ENCODE measurements around the gene MYLK3. TPM values are rescaled to one million over a fixed set of nuclear protein-coding genes. Genes with fewer than 3 reads are reported as not detected.

MYLK3 gene
- total RNA-seq, 4 donors from 2014 or later = 0.33 to 1.2 (median 0.57) TPM

GRCh38 chr16:46709469-46710005, 38.6 kb downstream of the MYLK3 start:
- DNase-seq (ENCODE audit: extremely low spot score) = no peak
- intact Hi-C loops (cut with DNase I) = no loop called here
- Histone ChIP-seq H3K36me3 (peaks cover 0 to 61% (median 0%) of the 10 kb centered on the region in 4 donors), H3K27me3 (no peaks in the 10 kb centered on the region), H3K4me1 (peaks cover 0 to 23% (median 0%) of the 10 kb centered on the region in 4 donors), H3K27ac (replicated peaks in 1 of 4) (no peak overlapping the region), H3K4me3 (no peak overlapping the region), H3K9me3 (no peaks in the 10 kb centered on the region)
- 19% methylated on average over 3 of the region's 3 CpGs for WGBS
- TF ChIP-seq EP300 (IDR thresholded peaks at IDR 0.05) = no peak
- TF ChIP-seq POLR2A (IDR thresholded peaks at IDR 0.05; ENCODE audit: low read depth) = no peak
- TF ChIP-seq, protein P1, sequence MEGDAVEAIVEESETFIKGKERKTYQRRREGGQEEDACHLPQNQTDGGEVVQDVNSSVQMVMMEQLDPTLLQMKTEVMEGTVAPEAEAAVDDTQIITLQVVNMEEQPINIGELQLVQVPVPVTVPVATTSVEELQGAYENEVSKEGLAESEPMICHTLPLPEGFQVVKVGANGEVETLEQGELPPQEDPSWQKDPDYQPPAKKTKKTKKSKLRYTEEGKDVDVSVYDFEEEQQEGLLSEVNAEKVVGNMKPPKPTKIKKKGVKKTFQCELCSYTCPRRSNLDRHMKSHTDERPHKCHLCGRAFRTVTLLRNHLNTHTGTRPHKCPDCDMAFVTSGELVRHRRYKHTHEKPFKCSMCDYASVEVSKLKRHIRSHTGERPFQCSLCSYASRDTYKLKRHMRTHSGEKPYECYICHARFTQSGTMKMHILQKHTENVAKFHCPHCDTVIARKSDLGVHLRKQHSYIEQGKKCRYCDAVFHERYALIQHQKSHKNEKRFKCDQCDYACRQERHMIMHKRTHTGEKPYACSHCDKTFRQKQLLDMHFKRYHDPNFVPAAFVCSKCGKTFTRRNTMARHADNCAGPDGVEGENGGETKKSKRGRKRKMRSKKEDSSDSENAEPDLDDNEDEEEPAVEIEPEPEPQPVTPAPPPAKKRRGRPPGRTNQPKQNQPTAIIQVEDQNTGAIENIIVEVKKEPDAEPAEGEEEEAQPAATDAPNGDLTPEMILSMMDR (IDR thresholded peaks at IDR 0.05) = no peak
- TF ChIP-seq POLR2AphosphoS5 (IDR thresholded peaks at IDR 0.05) = no peak

DNA sequence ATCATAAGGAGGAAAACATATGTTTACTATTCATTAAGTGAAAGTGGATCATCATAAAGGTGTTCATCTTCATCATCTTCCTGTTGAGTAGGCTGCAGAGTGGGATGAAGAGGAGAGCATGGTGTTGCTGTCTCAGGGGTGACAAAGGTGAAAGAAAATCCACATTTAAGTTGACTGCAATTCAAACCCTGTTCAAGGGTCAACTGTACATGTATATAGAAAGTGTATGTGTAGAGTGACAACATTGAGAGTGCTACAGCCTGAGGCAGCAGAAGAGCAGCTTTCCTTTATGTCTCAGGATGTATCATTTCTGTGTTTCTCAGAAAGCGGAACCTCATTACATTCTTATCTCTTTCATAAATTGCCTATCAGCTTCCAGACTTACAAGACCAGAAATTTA, 41.5 kb downstream of the MYLK3 start:
- intact Hi-C loops (cut with DNase I) = no loop called here
- no peak for DNase-seq (ENCODE audit: extremely low spot score)
- Histone ChIP-seq H3K4me3 (no peak overlapping the region), H3K4me1 (peaks cover 0 to 7% (median 0%) of the 10 kb centered on the region in 4 donors), H3K27ac (replicated peaks in 1 of 4) (no peak overlapping the region), H3K36me3 (peaks cover 0 to 80% (median 0%) of the 10 kb centered on the region in 4 donors), H3K27me3 (no peaks in the 10 kb centered on the region), H3K9me3 (no peaks in the 10 kb centered on the region)
- 0% methylated on average over 1 of the region's 1 CpG for WGBS
- TF ChIP-seq, protein P1 (IDR thresholded peaks at IDR 0.05) = no peak
- no peak for TF ChIP-seq POLR2AphosphoS5 (IDR thresholded peaks at IDR 0.05)
- no peak for TF ChIP-seq POLR2A (IDR thresholded peaks at IDR 0.05; ENCODE audit: low read depth)
- no peak for TF ChIP-seq EP300 (IDR thresholded peaks at IDR 0.05)

DNA sequence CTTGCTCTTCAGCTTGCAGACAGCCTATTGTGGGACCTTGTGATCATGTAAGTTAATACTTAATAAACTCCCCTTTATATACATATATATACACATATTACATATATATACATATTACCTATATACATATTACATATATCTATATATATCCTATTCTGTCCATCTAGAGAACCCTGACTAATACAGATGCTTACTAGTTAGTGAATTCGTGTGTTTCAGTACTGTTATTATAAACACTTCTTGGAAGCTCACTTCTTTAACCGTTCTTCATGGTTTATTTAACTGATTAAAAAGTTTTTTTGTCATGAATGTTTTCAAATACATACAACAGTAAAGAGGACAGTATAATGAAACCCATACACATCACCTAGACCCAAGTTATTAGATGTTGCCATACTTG, 46.1 kb downstream of the MYLK3 start:
- H3K27me3 ChIP-seq = no peaks in the 10 kb centered on the region
- no peak for DNase-seq (ENCODE audit: extremely low spot score)
- no peaks in the 10 kb centered on the region for H3K9me3 ChIP-seq
- no peak overlapping the region for H3K4me3 ChIP-seq
- TF ChIP-seq EP300 (IDR thresholded peaks at IDR 0.05) (no peak), POLR2A (IDR thresholded peaks at IDR 0.05; ENCODE audit: low read depth) (no peak), POLR2AphosphoS5 (IDR thresholded peaks at IDR 0.05) (no peak)
- TF ChIP-seq, protein P1 (IDR thresholded peaks at IDR 0.05) = no peak
- H3K36me3 ChIP-seq = peaks cover 0 to 56% (median 0%) of the 10 kb centered on the region in 4 donors
- intact Hi-C loops (cut with DNase I) = no loop called here
- 86% methylated on average over 2 of the region's 2 CpGs for WGBS
- H3K27ac ChIP-seq (replicated peaks in 1 of 4) = no peak overlapping the region
- no peaks in the 10 kb centered on the region for H3K4me1 ChIP-seq

GRCh38 chr16:46701615-46702014, 46.5 kb downstream of the MYLK3 start:
- Histone ChIP-seq H3K36me3 (peaks cover 0 to 52% (median 0%) of the 10 kb centered on the region in 4 donors), H3K27me3 (no peaks in the 10 kb centered on the region), H3K9me3 (no peaks in the 10 kb centered on the region), H3K4me3 (no peak overlapping the region), H3K27ac (replicated peaks in 1 of 4) (no peak overlapping the region), H3K4me1 (peaks cover 0 to 1% (median 0%) of the 10 kb centered on the region in 4 donors)
- WGBS = 94% methylated on average over 4 of the region's 4 CpGs
- DNase-seq (ENCODE audit: extremely low spot score) = no peak
- intact Hi-C loops (cut with DNase I) = no loop called here
- TF ChIP-seq POLR2AphosphoS5 (IDR thresholded peaks at IDR 0.05) = no peak
- no peak for TF ChIP-seq EP300 (IDR thresholded peaks at IDR 0.05)
- no peak for TF ChIP-seq POLR2A (IDR thresholded peaks at IDR 0.05; ENCODE audit: low read depth)
- TF ChIP-seq, protein P1 (IDR thresholded peaks at IDR 0.05) = no peak

DNA sequence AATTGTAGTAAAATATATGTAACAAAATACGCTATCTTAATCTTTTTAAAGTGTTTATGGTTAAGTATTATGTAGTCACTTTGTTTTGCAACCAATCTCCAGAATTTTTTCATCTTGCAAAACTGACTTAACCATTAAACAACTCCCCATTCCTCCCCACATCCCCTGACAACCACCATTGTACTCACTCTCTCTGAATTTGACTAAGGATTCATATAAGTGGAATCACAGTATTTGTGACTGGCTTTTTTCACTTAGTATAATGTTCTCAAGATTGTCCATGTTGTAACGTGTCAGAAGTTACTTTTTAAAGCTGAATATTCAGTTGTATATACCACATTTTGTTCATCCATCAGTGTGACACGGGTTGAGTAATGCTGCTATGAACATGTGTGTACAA, 48.1 kb downstream of the MYLK3 start:
- peaks cover 0 to 36% (median 0%) of the 10 kb centered on the region in 4 donors for H3K36me3 ChIP-seq
- intact Hi-C loops (cut with DNase I) = no loop called here
- H3K4me1 ChIP-seq = peaks cover 0 to 7% (median 0%) of the 10 kb centered on the region in 4 donors
- no peak overlapping the region for H3K27ac ChIP-seq (replicated peaks in 1 of 4)
- DNase-seq (ENCODE audit: extremely low spot score) = no peak
- TF ChIP-seq EP300 (IDR thresholded peaks at IDR 0.05) = no peak
- TF ChIP-seq POLR2A (IDR thresholded peaks at IDR 0.05; ENCODE audit: low read depth) = no peak
- no peak for TF ChIP-seq POLR2AphosphoS5 (IDR thresholded peaks at IDR 0.05)
- TF ChIP-seq, protein P1 (IDR thresholded peaks at IDR 0.05) = no peak
- H3K9me3 ChIP-seq = no peaks in the 10 kb centered on the region
- H3K4me3 ChIP-seq = no peak overlapping the region
- WGBS = 98% methylated on average over 3 of the region's 3 CpGs
- H3K27me3 ChIP-seq = no peaks in the 10 kb centered on the region
